HepG2 (cell line): ENCODE data around the gene FALEC. TPM values are rescaled to one million over a fixed set of nuclear protein-coding genes. Genes with fewer than 3 reads are reported as not detected.

Experiments
- ATAC-seq: fragments of 200-7000 bp; cut with Tn5 transposase; 3 replicates; pipeline ENCODE4 v1.9.1; 2020; ENCODE audit warnings: mild to moderate bottlenecking, moderate library complexity
- BruUV-seq: library from RNA; stranded (reverse); fragments of 400-500 nt; replicated peaks from 2 replicates; lab custom pipeline; 2021; lab: Mats Ljungman, UMichigan
- CTCF ChIA-PET: fragments of 300-600 bp; formaldehyde crosslinking; extraction: SDS; loops from one replicate; lab custom pipeline; 2021; ENCODE audit warnings: low total read pairs, inconsistent platforms, low intra/inter-chr PET ratio; lab: Yijun Ruan, JAX
- POLR2A ChIA-PET: fragments of 350-600 bp; sonication (Branson Sonifier 250); formaldehyde crosslinking; loops from one replicate; lab custom pipeline; 2020; ENCODE audit warnings: antibody characterized with exemption, inconsistent platforms; lab: Yijun Ruan, JAX
- DNase-seq: peaks from one replicate; pipeline ENCODE4 v3.0.0-alpha.2; 2015; ENCODE audit warnings: low spot score
- FAIRE-seq: peaks from 3 replicates; lab custom pipeline; 2011; peaks lifted over from hg19 to GRCh38; lab: Jason Lieb, UNC
- H2AFZ ChIP-seq: one replicate; pipeline ENCODE4 v1.6.1; 2011; ENCODE audit warnings: low read length, inconsistent platforms
- H3K27ac ChIP-seq: fragments of 300-600 bp; 3 replicates; pipeline ENCODE4 v1.8.0; 2011; ENCODE audit warnings: mixed run types, mild to moderate bottlenecking, mixed read lengths, low read length, inconsistent platforms; ENCODE audit not compliant: insufficient read depth; ENCODE audit errors: extremely low read length
- H3K27me3 ChIP-seq, 2 experiments: fragments of 200-600 bp in 1 of 2; 2 replicates in 1 of 2; 3 replicates in 1 of 2; pipeline versions ENCODE4 v1.6.0 to v1.8.0; 2011; ENCODE audit warnings: low read length in 2 of 2, mild to moderate bottlenecking in 2 of 2, moderate library complexity in 2 of 2, inconsistent platforms in 1 of 2; ENCODE audit not compliant: insufficient read depth in 2 of 2, control insufficient read depth in 1 of 2
- H3K36me3 ChIP-seq, 2 experiments: fragments of 200-600 bp in 1 of 2; replicated peaks in 1 of 2; 2 replicates in 1 of 2; 3 replicates in 1 of 2; pipeline versions ENCODE4 v1.5.1 to v1.8.0; 2011; ENCODE audit warnings: low read length in 2 of 2, inconsistent platforms in 1 of 2; ENCODE audit not compliant: insufficient read depth in 2 of 2, control insufficient read depth in 1 of 2
- H3K4me1 ChIP-seq: 2 replicates; pipeline ENCODE4 v1.5.1; 2012; ENCODE audit warnings: low read length, inconsistent platforms; ENCODE audit not compliant: insufficient read depth
- H3K4me2 ChIP-seq: 2 replicates; pipeline ENCODE4 v1.6.0; 2011; ENCODE audit warnings: low read depth, low read length, inconsistent platforms
- H3K4me3 ChIP-seq, 3 experiments: fragments of 200-600 bp in 1 of 3; sonication (generic), shearing (Covaris generic) in 1 of 3; replicated peaks in 1 of 3; 2 replicates each; pipeline ENCODE4 v1.5.1; 2011 to 2016; ENCODE audit warnings: low read length in 3 of 3, inconsistent platforms in 2 of 3, low read depth in 2 of 3, mild to moderate bottlenecking in 2 of 3, control low read depth in 1 of 3, mixed read lengths in 1 of 3; ENCODE audit not compliant: insufficient read depth in 1 of 3
- H3K79me2 ChIP-seq: one replicate; pipeline ENCODE4 v1.6.1; 2011; ENCODE audit warnings: low read length, inconsistent platforms; ENCODE audit not compliant: insufficient read depth
- H3K9ac ChIP-seq: 2 replicates; pipeline ENCODE4 v1.6.0; 2011; ENCODE audit warnings: mild to moderate bottlenecking, low read depth, low read length, inconsistent platforms; ENCODE audit not compliant: insufficient read depth
- H3K9me3 ChIP-seq: 2 replicates; pipeline ENCODE4 v1.5.1; 2012; ENCODE audit warnings: mild to moderate bottlenecking, low read length
- H4K20me1 ChIP-seq: 2 replicates; pipeline ENCODE4 v1.6.0; 2011; ENCODE audit warnings: inconsistent platforms, mild to moderate bottlenecking, low read length, moderate library complexity; ENCODE audit not compliant: insufficient read depth
- EHMT2 ChIP-seq: fragments of 200-600 bp; sonication (generic); IDR thresholded peaks from 2 replicates; pipeline ENCODE4 v1.7.0; 2017; ENCODE audit warnings: antibody characterized with exemption, low read depth, low read length, borderline replicate concordance
- HMGA1 ChIP-seq: sonication (generic); formaldehyde crosslinking; conservative IDR thresholded peaks from 2 replicates; pipeline ENCODE4 v1.4.0; 2020; ENCODE audit warnings: missing genetic modification reagents
- REST ChIP-seq, 2 experiments: IDR thresholded peaks; 2 replicates each; pipeline ENCODE4 v1.6.1; 2011 to 2012; ENCODE audit warnings: low read length in 2 of 2, borderline replicate concordance in 1 of 2, low read depth in 1 of 2, mild to moderate bottlenecking in 1 of 2, moderate library complexity in 1 of 2
- ZKSCAN1 ChIP-seq: fragments of 150-350 bp; IDR thresholded peaks from 2 replicates; pipeline ENCODE4 v1.6.1; 2014; ENCODE audit warnings: low read length
- ZSCAN21 ChIP-seq: sonication (generic); formaldehyde crosslinking; IDR thresholded peaks from 2 replicates; pipeline ENCODE4 v1.8.0; 2022; ENCODE audit warnings: mild to moderate bottlenecking, missing genetic modification reagents, moderate library complexity, borderline replicate concordance
- WGBS: methylation state at CpG from one replicate; pipeline ENCODE4 v1.1.6; 2017; ENCODE audit warnings: low lambda C conversion rate; 5-methylcytosine and 5-hydroxymethylcytosine counted together
- in situ Hi-C: cut with HindIII; loops from 2 replicates; pipeline ENCODE4 v1.10.0; 2017; ENCODE audit warnings: low pct_unique_long_range_greater_than_20kb; ENCODE audit not compliant: extremely low pct_ligation_motif_present
- intact Hi-C: fragments of 100-400 bp; cut with micrococcal nuclease; formaldehyde crosslinking; loops from one replicate; pipeline ENCODE4 v1.10.0; 2022; ENCODE audit not compliant: unreplicated experiment
- polyA plus RNA-seq, 8 experiments: library from polyadenylated mRNA; depleted of rRNA in 3 of 8; stranded (reverse) in 7 of 8; unstranded in 1 of 8; fragments of >200 nt; fragmentation: Illumina TruSeq in 4 of 8; extraction: Trizol in 4 of 8; gene quantifications; 2 replicates each; pipeline versions ENCODE4 v1.2.1 to v1.2.3, GENCODE V29; 2011 to 2016; ENCODE audit warnings: low read depth in 4 of 8, missing spikeins in 1 of 8, mixed read lengths in 1 of 8; ENCODE audit not compliant: insufficient read depth in 1 of 8
- total RNA-seq, 5 experiments: library from RNA; depleted of rRNA; stranded (reverse); fragments of >200 nt; fragmentation: Illumina TruSeq; extraction: Trizol; gene quantifications; 2 replicates each; pipeline ENCODE4 v1.2.3, GENCODE V29; 2016; ENCODE audit warnings: low read depth in 1 of 5

The FALEC gene
- total and polyA plus RNA-seq, 2 of the 13 experiments (the other 11 are each of a cell fraction or from before 2014, with no cell fraction given): 0.33 to 0.71 TPM

- TF ChIP-seq HMGA1 (CRISPR knock-in tag) (no peak), ZSCAN21 (no peak), REST (IDR thresholded peaks at IDR 0.05; ENCODE audit: borderline replicate concordance in 1 of 2, low read depth in 1 of 2, low read length in 2 of 2) (no peak), EHMT2 (no peak), ZKSCAN1 (no peak)
- TF ChIP-seq, all 625 proteins: peak for 0
- DNase-seq (no peak), ATAC-seq (no peak), FAIRE-seq (no peak)
- Histone ChIP-seq H3K4me1 (peaks cover 35% of the 10 kb centered on the region), H4K20me1 (no peaks in the 10 kb centered on the region), H3K4me2 (no peak overlapping the region), H3K9me3 (no peaks in the 10 kb centered on the region), H3K4me3 (no peak overlapping the region), H3K9ac (no peak overlapping the region), H3K79me2 (peaks cover 11% of the 10 kb centered on the region), H3K27me3 (no peaks in the 10 kb centered on the region), H3K36me3 (peaks cover 2 to 8% of the 10 kb centered on the region in 2 experiments; a peak in 2 of 5 replicates), H3K27ac (no peak overlapping the region), H2AFZ (no peak overlapping the region)
- intact Hi-C loops (loop anchor here (5.0 kb wide), 1 partner anchor 138 kb away; no protein-coding TSS in a partner anchor), in situ Hi-C loops (no loop called here)
- 86% methylated on average over 5 of the region's 5 CpGs for WGBS
- BruUV-seq: no TSS peak
- CTCF ChIA-PET: interaction anchor here (0.8 to 1.9 kb wide), 2 partner anchors 21 to 76 kb away, joined by 3 to 7 read pairs; no protein-coding TSS in a partner anchor
- POLR2A ChIA-PET: interaction anchor here (2.0 kb wide), 1 partner anchor 31 kb away, joined by 5 read pairs; the partner anchor contains the start of gene FALEC
Measured at GRCh38 chr1:150484431-150484830, 31.1 kb upstream of the FALEC start.
